ENCODE data around the gene SLC22A1. TPM values are rescaled to one million over a fixed set of nuclear protein-coding genes. Genes with fewer than 3 reads are reported as not detected.

Gene SLC22A1
- total RNA-seq, 1 experiment from 2014 or later, result 0.86 TPM

DNA sequence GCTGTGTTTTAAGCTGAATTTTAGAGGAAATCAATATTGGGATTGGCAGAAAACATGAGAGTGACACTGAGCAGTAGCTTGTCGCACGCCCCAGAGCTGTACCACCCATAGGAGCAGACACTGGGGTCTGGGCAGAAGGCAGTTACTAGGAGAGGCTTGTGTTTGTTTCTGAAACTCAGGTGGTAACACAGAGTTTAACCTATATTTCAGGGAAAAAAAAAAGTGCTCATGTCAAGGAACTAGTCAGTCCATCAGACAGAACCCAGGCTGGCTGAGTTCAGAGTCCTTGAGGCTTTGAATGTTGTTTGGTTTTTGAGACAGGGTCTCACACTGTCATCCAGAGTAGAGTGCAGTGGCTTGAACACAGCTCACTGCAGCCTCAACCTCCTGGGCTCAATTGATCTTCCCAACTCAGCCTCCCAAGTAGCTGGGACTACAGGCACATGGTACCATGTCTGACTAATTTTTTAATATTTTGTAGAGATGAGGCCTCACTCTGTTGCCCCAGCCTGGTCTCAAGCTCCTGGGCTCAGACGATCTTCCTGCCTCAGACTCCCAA is 6.6 kb downstream of the SLC22A1 start:
- ChIA-PET CTCF (no interaction called here), POLR2A (no interaction called here), RAD21 (ENCODE audit: low non-redundant PET in 1 of 2, low total read pairs in 2 of 2, uncharacterized antibody in 2 of 2, unreplicated experiment in 2 of 2) (no interaction called here)
- Histone ChIP-seq H3K36me3 (ENCODE audit: control insufficient read depth in 1 of 2, insufficient read depth in 2 of 2, low read length in 2 of 2) (no peaks in the 10 kb centered on the region), H3K79me2 (ENCODE audit: insufficient read depth, low read length) (no peaks in the 10 kb centered on the region), H4K20me1 (ENCODE audit: insufficient read depth) (no peaks in the 10 kb centered on the region), H3K4me3 (replicated peaks in 1 of 2; ENCODE audit: low read depth in 1 of 2, low read length in 2 of 2) (no peak overlapping the region), H2AFZ (ENCODE audit: low read depth, low read length, poor library complexity, severe bottlenecking) (no peak overlapping the region), H3K9me2 (ENCODE audit: insufficient read depth) (no peaks in the 10 kb centered on the region), H3K9me3 (ENCODE audit: control insufficient read depth in 1 of 2, insufficient read depth in 1 of 2, low read depth in 1 of 2, low read length in 2 of 2) (no peaks in the 10 kb centered on the region), H3K27ac (ENCODE audit: low read depth, low read length) (no peak overlapping the region), H3K9ac (ENCODE audit: low read length) (no peak overlapping the region), H3K27me3 (ENCODE audit: insufficient read depth, low read length) (no peaks in the 10 kb centered on the region), H3K4me2 (ENCODE audit: low read length) (no peak overlapping the region), H3K4me1 (ENCODE audit: control insufficient read depth in 1 of 2, insufficient read depth in 2 of 2, low read length in 2 of 2) (no peaks in the 10 kb centered on the region)
- intact Hi-C loops (cut with micrococcal nuclease), result no loop called here
- no peak for DNase-seq (ENCODE audit: low read depth, low spot score)
- no TSS peak for BruUV-seq (replicated peaks)
- no peak for TF ChIP-seq RAD21 (IDR thresholded peaks at IDR 0.05; ENCODE audit: low read depth)
- TF ChIP-seq FOSL1 (IDR thresholded peaks at IDR 0.05; ENCODE audit: low read depth), result no peak
- TF ChIP-seq TCF7L2 (IDR thresholded peaks at IDR 0.05; ENCODE audit: borderline replicate concordance, extremely low read depth, insufficient read depth, insufficient read length), result no peak
- TF ChIP-seq, protein P1, sequence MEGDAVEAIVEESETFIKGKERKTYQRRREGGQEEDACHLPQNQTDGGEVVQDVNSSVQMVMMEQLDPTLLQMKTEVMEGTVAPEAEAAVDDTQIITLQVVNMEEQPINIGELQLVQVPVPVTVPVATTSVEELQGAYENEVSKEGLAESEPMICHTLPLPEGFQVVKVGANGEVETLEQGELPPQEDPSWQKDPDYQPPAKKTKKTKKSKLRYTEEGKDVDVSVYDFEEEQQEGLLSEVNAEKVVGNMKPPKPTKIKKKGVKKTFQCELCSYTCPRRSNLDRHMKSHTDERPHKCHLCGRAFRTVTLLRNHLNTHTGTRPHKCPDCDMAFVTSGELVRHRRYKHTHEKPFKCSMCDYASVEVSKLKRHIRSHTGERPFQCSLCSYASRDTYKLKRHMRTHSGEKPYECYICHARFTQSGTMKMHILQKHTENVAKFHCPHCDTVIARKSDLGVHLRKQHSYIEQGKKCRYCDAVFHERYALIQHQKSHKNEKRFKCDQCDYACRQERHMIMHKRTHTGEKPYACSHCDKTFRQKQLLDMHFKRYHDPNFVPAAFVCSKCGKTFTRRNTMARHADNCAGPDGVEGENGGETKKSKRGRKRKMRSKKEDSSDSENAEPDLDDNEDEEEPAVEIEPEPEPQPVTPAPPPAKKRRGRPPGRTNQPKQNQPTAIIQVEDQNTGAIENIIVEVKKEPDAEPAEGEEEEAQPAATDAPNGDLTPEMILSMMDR (IDR thresholded peaks at IDR 0.05 in 2 of 3, conservative IDR thresholded peaks at IDR 0.05 in 1 of 3; ENCODE audit: borderline replicate concordance in 1 of 3, insufficient read depth in 1 of 3, low read depth in 2 of 3, low read length in 2 of 3), result no peak
- TF ChIP-seq CBX3 (IDR thresholded peaks at IDR 0.05; ENCODE audit: low read depth), result no peak
- TF ChIP-seq CEBPB (IDR thresholded peaks at IDR 0.05; ENCODE audit: low read depth), result no peak
- TF ChIP-seq POLR2A (IDR thresholded peaks at IDR 0.05; ENCODE audit: borderline replicate concordance, extremely low read depth, insufficient read depth, insufficient read length), result no peak
- TF ChIP-seq, protein P2, sequence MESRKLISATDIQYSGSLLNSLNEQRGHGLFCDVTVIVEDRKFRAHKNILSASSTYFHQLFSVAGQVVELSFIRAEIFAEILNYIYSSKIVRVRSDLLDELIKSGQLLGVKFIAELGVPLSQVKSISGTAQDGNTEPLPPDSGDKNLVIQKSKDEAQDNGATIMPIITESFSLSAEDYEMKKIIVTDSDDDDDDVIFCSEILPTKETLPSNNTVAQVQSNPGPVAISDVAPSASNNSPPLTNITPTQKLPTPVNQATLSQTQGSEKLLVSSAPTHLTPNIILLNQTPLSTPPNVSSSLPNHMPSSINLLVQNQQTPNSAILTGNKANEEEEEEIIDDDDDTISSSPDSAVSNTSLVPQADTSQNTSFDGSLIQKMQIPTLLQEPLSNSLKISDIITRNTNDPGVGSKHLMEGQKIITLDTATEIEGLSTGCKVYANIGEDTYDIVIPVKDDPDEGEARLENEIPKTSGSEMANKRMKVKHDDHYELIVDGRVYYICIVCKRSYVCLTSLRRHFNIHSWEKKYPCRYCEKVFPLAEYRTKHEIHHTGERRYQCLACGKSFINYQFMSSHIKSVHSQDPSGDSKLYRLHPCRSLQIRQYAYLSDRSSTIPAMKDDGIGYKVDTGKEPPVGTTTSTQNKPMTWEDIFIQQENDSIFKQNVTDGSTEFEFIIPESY (IDR thresholded peaks at IDR 0.05; ENCODE audit: extremely low read depth, insufficient replicate concordance, low read length), result no peak
- TF ChIP-seq SP1 (IDR thresholded peaks at IDR 0.05; ENCODE audit: low read depth), result no peak
- TF ChIP-seq ZFX (IDR thresholded peaks at IDR 0.05), result no peak
- TF ChIP-seq ELF1 (IDR thresholded peaks at IDR 0.05; ENCODE audit: borderline replicate concordance, low read depth), result no peak
- TF ChIP-seq EGR1 (IDR thresholded peaks at IDR 0.05; ENCODE audit: low read depth), result no peak
- no peak for TF ChIP-seq SIN3A (IDR thresholded peaks at IDR 0.05; ENCODE audit: low read depth)
- no peak for TF ChIP-seq ZNF274 (IDR thresholded peaks at IDR 0.05; ENCODE audit: low read depth, low read length)
- ATAC-seq, result no peak
